Testis (tissue), 3 donors: ENCODE measurements around the gene REG1A. TPM values are rescaled to one million over a fixed set of nuclear protein-coding genes. Genes with fewer than 3 reads are reported as not detected.

ENCODE experiments used
- DNase-seq: peaks from one replicate; pipeline ENCODE4 v3.0.0-alpha.2; 2019
- H3K27ac ChIP-seq, 2 donors: fragments of 200-600 bp; sonication (generic); one replicate each; pipeline ENCODE4 v1.5.1; 2019
- H3K27me3 ChIP-seq: fragments of 200-600 bp; sonication (generic); one replicate; pipeline ENCODE4 v1.5.1; 2019
- H3K36me3 ChIP-seq: fragments of 200-600 bp; sonication (generic); one replicate; pipeline ENCODE4 v1.5.1; 2017; ENCODE audit warnings: low read depth; ENCODE audit errors: missing control alignments
- H3K4me1 ChIP-seq: fragments of 200-600 bp; sonication (generic); one replicate; pipeline ENCODE4 v1.5.1; 2019
- H3K4me3 ChIP-seq, 2 donors: fragments of 200-600 bp; sonication (generic); one replicate each; pipeline ENCODE4 v1.5.1; 2017 to 2019
- H3K9me3 ChIP-seq: fragments of 200-600 bp; sonication (generic); one replicate; pipeline ENCODE4 v1.5.1; 2017
- POLR2A ChIP-seq: fragments of 450-650 bp; IDR thresholded peaks from one replicate; pipeline ENCODE4 v1.6.1; 2017; ENCODE audit warnings: antibody characterized with exemption, mild to moderate bottlenecking, moderate library complexity
- WGBS, 2 donors: methylation state at CpG; one replicate each; pipeline ENCODE4 v1.1.5; 2018; 5-methylcytosine and 5-hydroxymethylcytosine counted together
- intact Hi-C: fragments of 100-400 bp; cut with DNase I; formaldehyde crosslinking; loops from one replicate; pipeline ENCODE4 v1.15.1; 2023; ENCODE audit warnings: low total_unique reads
- polyA plus RNA-seq: library from polyadenylated mRNA; stranded (reverse); fragments of 350-450 nt; fragmentation: Illumina TruSeq; extraction: RNeasy Lipid Tissue Mini Kit (QIAGEN cat#74804); gene quantifications from one replicate; pipeline ENCODE4 v1.2.3, GENCODE V29; 2014; ENCODE audit warnings: low read depth, low replicate concordance; ENCODE audit not compliant: insufficient read depth
- total RNA-seq, 2 donors: library from RNA; depleted of rRNA; stranded (reverse); fragments of >200 nt; gene quantifications; one replicate each; pipeline ENCODE4 v1.2.3, GENCODE V29; 2016
- TF ChIP-seq, protein P1 (sequence below), 3 experiments: fragments of 450-650 bp in 2 of 3; fragments of 200-600 bp in 1 of 3; sonication (generic) in 1 of 3; IDR thresholded peaks; one replicate each; pipeline ENCODE4 v1.5.1; 2016 to 2019; ENCODE audit warnings: antibody characterized with exemption in 3 of 3, mild to moderate bottlenecking in 2 of 3, moderate library complexity in 1 of 3

REG1A gene
- total and polyA plus RNA-seq, 3 donors from 2014 or later: 0.74 to 0.87 TPM; not detected in 1

DNA sequence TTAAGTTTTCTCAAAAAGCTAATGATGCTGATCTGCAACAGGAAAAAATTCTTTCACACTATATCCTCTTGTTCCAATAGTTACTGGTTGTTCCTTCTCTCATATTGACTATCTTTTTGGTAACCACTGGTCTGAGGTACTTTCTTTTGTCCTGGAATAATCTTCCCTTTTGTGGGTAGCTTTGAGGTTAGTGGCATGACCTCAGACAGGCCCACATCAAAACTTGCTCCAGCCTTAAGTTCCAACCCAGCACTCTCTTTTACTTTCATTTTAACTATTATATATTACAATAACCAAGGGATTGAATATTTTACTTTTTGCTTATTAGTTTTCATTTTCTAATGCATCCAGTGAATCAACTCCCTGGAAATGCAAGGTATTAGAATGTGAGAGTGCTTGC, 9.5 kb downstream of the REG1A start:
- no peak overlapping the region for H3K4me3 ChIP-seq
- TF ChIP-seq, protein P1, sequence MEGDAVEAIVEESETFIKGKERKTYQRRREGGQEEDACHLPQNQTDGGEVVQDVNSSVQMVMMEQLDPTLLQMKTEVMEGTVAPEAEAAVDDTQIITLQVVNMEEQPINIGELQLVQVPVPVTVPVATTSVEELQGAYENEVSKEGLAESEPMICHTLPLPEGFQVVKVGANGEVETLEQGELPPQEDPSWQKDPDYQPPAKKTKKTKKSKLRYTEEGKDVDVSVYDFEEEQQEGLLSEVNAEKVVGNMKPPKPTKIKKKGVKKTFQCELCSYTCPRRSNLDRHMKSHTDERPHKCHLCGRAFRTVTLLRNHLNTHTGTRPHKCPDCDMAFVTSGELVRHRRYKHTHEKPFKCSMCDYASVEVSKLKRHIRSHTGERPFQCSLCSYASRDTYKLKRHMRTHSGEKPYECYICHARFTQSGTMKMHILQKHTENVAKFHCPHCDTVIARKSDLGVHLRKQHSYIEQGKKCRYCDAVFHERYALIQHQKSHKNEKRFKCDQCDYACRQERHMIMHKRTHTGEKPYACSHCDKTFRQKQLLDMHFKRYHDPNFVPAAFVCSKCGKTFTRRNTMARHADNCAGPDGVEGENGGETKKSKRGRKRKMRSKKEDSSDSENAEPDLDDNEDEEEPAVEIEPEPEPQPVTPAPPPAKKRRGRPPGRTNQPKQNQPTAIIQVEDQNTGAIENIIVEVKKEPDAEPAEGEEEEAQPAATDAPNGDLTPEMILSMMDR (IDR thresholded peaks at IDR 0.05): no peak
- no peak for DNase-seq
- H3K27me3 ChIP-seq: no peaks in the 10 kb centered on the region
- no peaks in the 10 kb centered on the region for H3K9me3 ChIP-seq
- no peak overlapping the region for H3K27ac ChIP-seq
- no peaks in the 10 kb centered on the region for H3K36me3 ChIP-seq
- no peaks in the 10 kb centered on the region for H3K4me1 ChIP-seq
- intact Hi-C loops: no loop called here

DNA sequence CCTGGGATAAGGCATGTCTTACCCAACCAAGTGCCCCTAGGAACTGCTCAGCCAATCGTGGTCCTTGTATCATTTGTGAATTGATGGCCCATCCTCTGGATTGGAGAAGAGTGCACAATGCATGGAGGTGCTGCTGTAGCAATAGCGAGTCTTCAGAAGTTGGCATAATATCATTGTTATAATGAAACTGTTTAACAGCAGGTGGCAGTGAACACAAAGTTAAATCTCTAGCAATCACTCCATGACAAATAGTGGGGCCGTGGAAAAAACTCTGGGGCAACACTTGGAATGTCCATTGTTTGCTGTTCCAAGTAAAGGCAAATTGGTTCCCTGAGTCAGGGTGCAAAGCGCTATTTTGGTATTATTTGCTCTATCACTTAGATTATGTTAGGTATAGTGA, 11.4 kb downstream of the REG1A start:
- Histone ChIP-seq H3K9me3 (no peaks in the 10 kb centered on the region), H3K27ac (no peak overlapping the region), H3K27me3 (no peaks in the 10 kb centered on the region), H3K4me1 (no peaks in the 10 kb centered on the region), H3K4me3 (no peak overlapping the region), H3K36me3 (no peaks in the 10 kb centered on the region)
- WGBS, 2 donors: 70 to 81% methylated on average over 4 of the region's 4 CpGs
- DNase-seq: no peak
- TF ChIP-seq, protein P1 (IDR thresholded peaks at IDR 0.05): no peak
- no peak for TF ChIP-seq POLR2A
- intact Hi-C loops: no loop called here

DNA sequence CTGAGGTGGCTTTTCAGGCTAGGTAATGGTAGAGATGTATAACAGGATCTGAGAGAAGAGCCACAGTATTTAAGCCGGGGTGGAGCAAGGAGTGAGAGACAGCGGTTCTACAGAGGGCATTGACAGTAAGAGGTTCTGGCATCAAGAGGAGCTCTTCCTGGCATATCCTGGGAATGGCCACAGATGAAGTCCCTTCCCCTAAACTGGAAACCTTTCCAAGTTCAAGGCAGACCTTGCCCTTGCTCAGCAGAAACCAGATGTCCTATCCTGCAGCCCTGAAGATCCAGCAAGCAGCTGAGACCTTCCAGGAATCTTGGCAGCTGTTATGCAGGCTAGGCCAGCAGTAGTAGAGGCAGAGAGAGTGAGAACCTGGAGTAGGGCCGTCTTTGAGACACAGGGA, 18.1 kb downstream of the REG1A start:
- no peaks in the 10 kb centered on the region for H3K4me1 ChIP-seq
- no peak for DNase-seq
- 84 to 92% methylated on average over 3 of the region's 3 CpGs for WGBS, 2 donors
- H3K9me3 ChIP-seq: no peaks in the 10 kb centered on the region
- no peaks in the 10 kb centered on the region for H3K36me3 ChIP-seq
- TF ChIP-seq, protein P1 (IDR thresholded peaks at IDR 0.05): no peak
- TF ChIP-seq POLR2A: no peak
- intact Hi-C loops: no loop called here
- H3K27ac ChIP-seq: no peak overlapping the region
- H3K27me3 ChIP-seq: no peaks in the 10 kb centered on the region
- H3K4me3 ChIP-seq: no peak overlapping the region

DNA sequence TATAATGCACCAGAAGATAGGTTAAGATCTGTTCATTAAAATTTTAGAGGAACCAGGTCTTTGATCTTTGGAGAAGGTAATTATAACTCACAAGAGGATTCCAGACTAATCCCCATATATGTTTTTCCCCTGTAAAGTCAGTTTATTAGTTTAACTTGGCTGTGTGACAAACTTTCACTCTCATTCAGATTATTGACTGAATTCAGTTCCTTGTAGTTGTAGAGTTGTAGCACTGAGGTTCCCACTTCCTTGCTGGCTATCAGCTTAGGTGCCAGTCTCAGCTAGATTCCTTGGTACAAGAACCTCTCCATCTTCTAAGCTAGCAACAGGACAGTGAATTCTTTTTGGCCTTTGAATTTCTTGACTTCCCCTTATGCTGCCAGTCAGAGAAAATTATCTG, 19.1 kb downstream of the REG1A start:
- Histone ChIP-seq H3K9me3 (no peaks in the 10 kb centered on the region), H3K27ac (no peak overlapping the region), H3K36me3 (no peaks in the 10 kb centered on the region), H3K27me3 (no peaks in the 10 kb centered on the region), H3K4me1 (no peaks in the 10 kb centered on the region), H3K4me3 (no peak overlapping the region)
- no peak for DNase-seq
- TF ChIP-seq, protein P1 (IDR thresholded peaks at IDR 0.05): no peak
- no peak for TF ChIP-seq POLR2A
- intact Hi-C loops: no loop called here

DNA sequence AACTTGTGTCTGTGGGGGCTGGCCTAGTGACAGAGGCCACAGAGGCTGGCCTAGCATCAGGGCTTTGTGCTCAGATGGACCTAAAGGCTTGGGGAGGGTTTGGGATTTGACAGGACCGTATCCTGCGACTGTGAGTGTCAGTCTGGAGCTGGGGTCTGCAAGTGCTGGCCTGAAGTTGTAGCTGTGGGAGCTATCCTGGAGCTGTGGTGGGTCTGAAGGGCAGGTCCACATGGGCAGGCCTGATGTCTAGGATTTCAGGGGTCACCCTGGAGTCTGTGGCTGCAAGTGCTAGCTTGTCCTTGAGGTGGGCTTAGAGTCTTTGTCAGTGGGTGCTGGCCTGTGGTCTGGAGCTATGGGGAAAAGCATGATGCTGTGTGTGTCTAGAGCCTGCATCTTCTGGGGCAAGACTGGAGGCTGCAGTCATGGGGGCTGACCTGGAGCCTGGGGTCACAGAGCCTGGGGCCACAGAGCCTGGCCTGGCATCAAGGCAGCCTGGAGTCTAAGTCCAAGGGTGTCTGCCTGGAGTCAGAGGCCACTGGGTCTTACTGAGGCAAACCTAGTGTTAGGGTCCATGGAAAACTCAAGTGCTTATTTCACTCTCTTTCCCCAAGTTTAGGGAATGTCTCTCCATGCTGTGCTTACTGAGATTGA, 35.7 kb downstream of the REG1A start:
- DNase-seq: no peak
- no peaks in the 10 kb centered on the region for H3K27me3 ChIP-seq
- WGBS, 2 donors: 90 to 94% methylated on average over 2 of the region's 2 CpGs
- H3K9me3 ChIP-seq: no peaks in the 10 kb centered on the region
- no peak overlapping the region for H3K4me3 ChIP-seq
- H3K4me1 ChIP-seq: no peaks in the 10 kb centered on the region
- H3K27ac ChIP-seq: no peak overlapping the region
- no peaks in the 10 kb centered on the region for H3K36me3 ChIP-seq
- no peak for TF ChIP-seq POLR2A
- TF ChIP-seq, protein P1 (IDR thresholded peaks at IDR 0.05): no peak
- intact Hi-C loops: no loop called here
